RCC 7860 (cell line): ENCODE results near the gene CPT1B.
"Not testable (repeated sequence)": the region's sequence is repeated elsewhere in the genome, so short reads cannot be mapped to it uniquely, and the experiment has no call there.

Source experiments
- DNase-seq: peaks from one replicate; pipeline ENCODE4 v3.0.0-alpha.2; 2015; ENCODE audit warnings: low spot score
- FAIRE-seq: peaks from 2 replicates; lab custom pipeline; 2012; peaks lifted over from hg19 to GRCh38; lab: Jason Lieb, UNC

The CPT1B gene

GRCh38 chr22:50577987-50578775, at the start of gene CPT1B:
CPT1B (minus strand) TSS chr22:50578427; CDS start chr22:50577915, 512 bp downstream.
- no peak for FAIRE-seq
- no peak for DNase-seq

GRCh38 chr22:50626850-50627641, 48.8 kb upstream of the CPT1B start:
- DNase-seq: no peak
- FAIRE-seq: no peak

- no peak for FAIRE-seq
- no peak for DNase-seq
Measured at GRCh38 chr22:50626314-50626849, 48.2 kb upstream of the CPT1B start.

GRCh38 chr22:50625568-50626313, 47.5 kb upstream of the CPT1B start:
- DNase-seq (no peak), FAIRE-seq (no peak)

- DNase-seq (no peak), FAIRE-seq (no peak)
Measured at GRCh38 chr22:50625131-50625567, 46.9 kb upstream of the CPT1B start.

GRCh38 chr22:50624347-50625130, 46.3 kb upstream of the CPT1B start:
- DNase-seq: no peak
- FAIRE-seq: no peak

- no peak for DNase-seq
- FAIRE-seq: no peak
Measured at GRCh38 chr22:50622723-50623327, 44.6 kb upstream of the CPT1B start.

- no peak for FAIRE-seq
- DNase-seq: no peak
Measured at GRCh38 chr22:50621948-50622722, 43.9 kb upstream of the CPT1B start.

GRCh38 chr22:50621356-50621880, 43.2 kb upstream of the CPT1B start:
- FAIRE-seq: no peak
- no peak for DNase-seq

GRCh38 chr22:50620593-50621355, 42.5 kb upstream of the CPT1B start:
- DNase-seq (no peak), FAIRE-seq (no peak)

- FAIRE-seq, DNase-seq: not testable (repeated sequence)
Measured at GRCh38 chr22:50614296-50614695, 36.1 kb upstream of the CPT1B start.

GRCh38 chr22:50613291-50613981, 35.2 kb upstream of the CPT1B start:
- no peak for FAIRE-seq
- DNase-seq: no peak

GRCh38 chr22:50612528-50613221, 34.4 kb upstream of the CPT1B start:
- DNase-seq (no peak), FAIRE-seq (no peak)

GRCh38 chr22:50612168-50612527, 33.9 kb upstream of the CPT1B start:
- DNase-seq (no peak), FAIRE-seq (no peak)

GRCh38 chr22:50611341-50612060, 33.3 kb upstream of the CPT1B start:
- FAIRE-seq (no peak), DNase-seq (no peak)

GRCh38 chr22:50610581-50610980, 32.4 kb upstream of the CPT1B start:
- no peak for FAIRE-seq
- no peak for DNase-seq
